Measurements from ENCODE around the gene MX2.
"Not testable (repeated sequence)": the region's sequence is repeated elsewhere in the genome, so short reads cannot be mapped to it uniquely, and the experiment has no call there.

The MX2 gene

DNA sequence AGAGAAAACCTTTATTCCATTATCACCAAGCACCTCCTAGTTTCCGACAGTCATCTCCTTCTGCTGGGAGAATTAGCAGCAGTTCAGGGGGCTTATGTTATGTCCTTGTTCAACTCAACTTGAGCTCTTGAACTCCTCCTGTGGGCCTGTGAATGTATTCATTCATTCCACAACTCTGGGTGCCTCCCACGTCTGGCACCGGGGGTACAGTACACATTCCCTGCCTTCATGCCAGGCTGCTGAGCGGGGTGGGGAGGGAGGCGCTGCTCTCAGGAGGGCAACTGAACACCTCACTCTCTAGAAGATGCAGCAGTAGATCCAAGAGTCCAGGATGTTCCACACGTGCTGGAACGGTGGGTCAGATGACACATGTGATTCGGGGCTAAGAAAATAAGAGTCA is 4.3 kb upstream of the MX2 start:
- DNase-seq (ENCODE audit: low read depth): no peak
- TF ChIP-seq POLR2A (IDR thresholded peaks at IDR 0.05; ENCODE audit: extremely low read depth, insufficient read length): no peak
- no peak overlapping the region for H3K4me3 ChIP-seq (ENCODE audit: low read depth, low read length)

DNA sequence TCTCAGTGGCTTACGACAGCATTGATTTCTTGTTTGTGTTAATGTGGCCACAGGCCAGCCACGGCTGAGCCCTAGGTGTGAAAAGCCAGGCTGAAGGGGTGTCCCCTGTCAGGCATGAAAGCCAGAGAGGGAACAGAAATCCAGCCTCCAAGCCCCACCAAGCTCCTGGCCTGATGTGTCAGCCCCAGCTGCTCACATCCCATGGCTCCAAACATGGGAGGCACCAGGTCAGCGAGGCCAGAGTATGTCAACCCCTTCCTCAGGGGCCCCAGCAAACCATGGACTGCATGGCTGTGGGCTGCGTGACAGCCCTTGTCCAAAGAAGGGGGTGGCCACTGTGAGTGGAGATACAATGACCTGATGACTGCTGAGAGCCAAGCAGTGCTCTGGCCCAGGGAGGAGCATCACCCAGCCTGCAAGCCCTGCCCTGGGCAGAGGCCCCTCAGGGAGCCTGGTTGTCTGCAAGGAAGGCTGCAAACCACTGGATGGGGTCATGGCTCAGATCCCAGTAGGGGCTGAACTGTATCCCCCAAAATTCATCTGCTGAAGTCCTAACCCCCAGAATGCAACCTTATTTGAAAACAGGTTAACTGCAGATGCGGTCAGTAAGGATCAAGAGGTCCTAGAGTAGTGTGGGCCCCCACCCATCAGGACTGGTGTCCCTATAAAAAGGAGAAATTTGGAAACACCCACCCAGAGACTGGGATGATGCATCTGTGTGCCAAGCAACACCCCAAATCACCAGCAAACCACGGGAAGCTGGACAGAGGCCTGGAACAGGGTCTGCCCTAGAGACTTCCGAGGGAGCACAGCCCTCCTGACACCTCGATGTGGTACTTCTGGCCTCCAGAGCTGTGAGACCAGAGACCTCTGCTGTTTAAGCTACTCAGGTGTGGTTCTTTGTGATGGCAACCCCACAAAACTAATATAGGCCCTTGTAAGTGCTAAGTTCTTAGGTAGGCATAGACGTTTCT is 3.3 kb upstream of the MX2 start:
- DNase-seq (ENCODE audit: low read depth): no peak
- no peak overlapping the region for H3K4me3 ChIP-seq (ENCODE audit: low read depth, low read length)
- TF ChIP-seq, protein P1, sequence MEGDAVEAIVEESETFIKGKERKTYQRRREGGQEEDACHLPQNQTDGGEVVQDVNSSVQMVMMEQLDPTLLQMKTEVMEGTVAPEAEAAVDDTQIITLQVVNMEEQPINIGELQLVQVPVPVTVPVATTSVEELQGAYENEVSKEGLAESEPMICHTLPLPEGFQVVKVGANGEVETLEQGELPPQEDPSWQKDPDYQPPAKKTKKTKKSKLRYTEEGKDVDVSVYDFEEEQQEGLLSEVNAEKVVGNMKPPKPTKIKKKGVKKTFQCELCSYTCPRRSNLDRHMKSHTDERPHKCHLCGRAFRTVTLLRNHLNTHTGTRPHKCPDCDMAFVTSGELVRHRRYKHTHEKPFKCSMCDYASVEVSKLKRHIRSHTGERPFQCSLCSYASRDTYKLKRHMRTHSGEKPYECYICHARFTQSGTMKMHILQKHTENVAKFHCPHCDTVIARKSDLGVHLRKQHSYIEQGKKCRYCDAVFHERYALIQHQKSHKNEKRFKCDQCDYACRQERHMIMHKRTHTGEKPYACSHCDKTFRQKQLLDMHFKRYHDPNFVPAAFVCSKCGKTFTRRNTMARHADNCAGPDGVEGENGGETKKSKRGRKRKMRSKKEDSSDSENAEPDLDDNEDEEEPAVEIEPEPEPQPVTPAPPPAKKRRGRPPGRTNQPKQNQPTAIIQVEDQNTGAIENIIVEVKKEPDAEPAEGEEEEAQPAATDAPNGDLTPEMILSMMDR (IDR thresholded peaks at IDR 0.05; ENCODE audit: low read depth, low read length): no peak
- TF ChIP-seq, protein P2, sequence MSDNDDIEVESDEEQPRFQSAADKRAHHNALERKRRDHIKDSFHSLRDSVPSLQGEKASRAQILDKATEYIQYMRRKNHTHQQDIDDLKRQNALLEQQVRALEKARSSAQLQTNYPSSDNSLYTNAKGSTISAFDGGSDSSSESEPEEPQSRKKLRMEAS (IDR thresholded peaks at IDR 0.05; ENCODE audit: low read depth, low read length): no peak
- no peak for TF ChIP-seq POLR2A (IDR thresholded peaks at IDR 0.05; ENCODE audit: extremely low read depth, insufficient read length)
- no peak for TF ChIP-seq MYC (IDR thresholded peaks at IDR 0.05; ENCODE audit: low read depth, low read length)

DNA sequence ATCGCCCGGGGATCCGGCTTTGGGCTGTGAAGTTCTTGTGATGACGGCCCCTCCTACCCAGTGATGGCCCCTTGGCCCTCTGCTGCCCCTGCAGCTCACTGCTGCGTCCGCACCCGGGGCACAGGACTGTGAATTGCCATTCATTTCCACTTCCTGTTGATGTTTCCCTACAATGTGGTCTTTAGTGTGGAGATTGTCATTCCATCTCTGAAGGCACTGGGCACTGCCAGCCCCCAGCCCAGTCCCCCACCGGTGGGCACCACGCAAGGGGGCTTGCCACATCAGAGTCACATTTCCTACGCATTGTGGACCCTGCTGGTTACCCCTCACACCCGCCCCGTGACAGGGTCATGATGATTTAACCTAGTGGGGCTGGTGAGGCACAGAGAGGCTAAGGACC is 2.5 kb upstream of the MX2 start:
- no peak overlapping the region for H3K4me3 ChIP-seq (ENCODE audit: low read depth, low read length)
- no peak for TF ChIP-seq MYC (IDR thresholded peaks at IDR 0.05; ENCODE audit: low read depth, low read length)
- TF ChIP-seq, protein P1 (IDR thresholded peaks at IDR 0.05; ENCODE audit: low read depth, low read length): no peak
- no peak for DNase-seq (ENCODE audit: low read depth)

DNA sequence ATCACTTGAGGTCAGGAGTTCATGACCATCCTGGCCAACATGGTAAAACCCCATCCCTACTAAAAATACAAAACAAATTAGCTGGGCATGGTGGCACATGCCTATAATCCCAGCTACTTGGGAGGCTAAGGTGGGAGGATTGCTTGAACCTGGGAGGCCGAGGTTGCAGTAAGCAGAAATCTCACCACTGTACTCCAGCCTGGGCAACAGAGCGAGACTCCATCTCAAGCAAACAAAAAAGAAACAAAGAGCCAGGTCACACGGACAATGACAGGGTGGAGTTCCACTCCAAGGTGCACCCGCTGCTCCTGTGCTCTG is 2.1 kb upstream of the MX2 start:
- not testable (repeated sequence) for DNase-seq (ENCODE audit: low read depth); H3K4me3 ChIP-seq (ENCODE audit: low read depth, low read length)

DNA sequence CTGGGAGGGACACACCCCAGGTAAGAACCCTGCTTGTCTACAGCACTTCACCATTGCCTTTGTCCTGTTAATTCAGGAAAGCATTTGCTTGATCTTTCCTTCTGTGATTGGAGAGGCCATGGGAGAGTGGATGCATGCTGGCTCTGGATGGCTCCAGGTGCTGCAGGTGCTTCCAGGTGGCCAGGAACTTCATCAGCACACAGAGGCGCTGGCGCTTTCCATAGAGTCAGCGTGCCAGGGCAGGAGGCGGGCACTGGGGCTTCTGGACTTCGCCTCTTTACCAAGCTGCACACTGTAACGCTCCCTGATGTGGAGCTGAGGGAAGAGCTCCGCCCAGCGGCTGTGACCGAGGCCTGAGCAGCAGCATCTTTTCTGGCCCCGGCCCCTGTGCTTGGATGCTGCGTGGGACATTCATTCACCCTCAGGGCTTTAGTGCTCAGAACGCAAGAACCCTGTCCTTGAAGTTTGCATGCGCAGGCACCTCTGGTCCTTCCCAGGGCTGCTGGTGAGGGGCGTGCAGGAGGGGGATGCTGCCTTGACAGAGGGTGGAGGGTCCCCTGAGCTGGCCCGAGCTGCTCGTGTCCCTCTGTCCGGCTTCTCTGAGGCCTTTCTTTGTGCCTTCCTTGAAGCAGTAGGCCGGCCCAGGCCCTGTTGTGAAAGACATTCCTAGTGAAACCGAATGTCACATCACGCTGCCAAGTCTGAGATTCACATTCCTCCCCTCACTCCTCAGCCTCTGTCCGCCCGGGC is 1.6 kb upstream of the MX2 start:
- H3K4me3 ChIP-seq (ENCODE audit: low read depth, low read length): no peak overlapping the region
- TF ChIP-seq MYC (IDR thresholded peaks at IDR 0.05; ENCODE audit: low read depth, low read length) (no peak), POLR2A (IDR thresholded peaks at IDR 0.05; ENCODE audit: extremely low read depth, insufficient read length) (no peak)
- TF ChIP-seq, protein P2 (IDR thresholded peaks at IDR 0.05; ENCODE audit: low read depth, low read length): no peak
- TF ChIP-seq, protein P1 (IDR thresholded peaks at IDR 0.05; ENCODE audit: low read depth, low read length): no peak
- no peak for DNase-seq (ENCODE audit: low read depth)

DNA sequence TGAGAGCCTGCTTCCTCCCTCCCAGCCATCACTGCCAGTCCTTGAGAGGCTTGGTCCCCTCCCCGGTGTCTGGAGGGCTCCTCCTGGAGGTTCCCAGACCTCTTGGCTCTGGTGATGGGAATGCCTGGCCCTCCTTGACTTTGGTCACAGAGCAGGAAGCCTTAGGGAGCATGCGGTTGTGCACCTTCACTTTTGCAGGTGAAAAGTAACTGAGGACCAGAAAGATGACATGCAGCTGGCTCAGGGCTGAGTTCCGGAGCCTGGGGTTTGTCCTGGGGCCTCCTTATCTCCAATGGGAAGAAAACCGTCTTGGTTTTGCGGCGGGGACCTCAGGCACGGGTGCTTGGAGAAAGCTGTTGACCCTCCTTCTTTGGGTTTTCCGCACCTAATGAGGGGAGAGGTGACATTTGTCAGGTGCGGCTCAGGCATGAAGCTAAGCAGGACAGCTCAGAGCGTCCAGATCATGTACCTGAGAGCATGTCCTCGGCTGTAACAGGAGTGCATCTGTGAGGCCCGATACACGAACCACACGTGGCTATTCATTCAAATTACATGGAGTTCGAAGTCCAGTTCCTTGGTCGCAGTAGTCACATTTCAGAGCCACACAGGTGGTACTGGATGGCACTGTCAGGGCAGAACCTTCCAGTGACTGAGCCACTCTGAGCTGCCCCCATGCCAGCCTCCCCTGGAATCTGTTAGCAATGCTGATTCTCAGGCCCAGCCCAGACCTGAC is 608 bp upstream of the MX2 start:
- TF ChIP-seq, protein P2 (IDR thresholded peaks at IDR 0.05; ENCODE audit: low read depth, low read length): no peak
- TF ChIP-seq, protein P1 (IDR thresholded peaks at IDR 0.05; ENCODE audit: low read depth, low read length): no peak
- no peak for TF ChIP-seq MYC (IDR thresholded peaks at IDR 0.05; ENCODE audit: low read depth, low read length)
- no peak overlapping the region for H3K4me3 ChIP-seq (ENCODE audit: low read depth, low read length)

More for the DNA sequence above, 608 bp upstream of the MX2 start:
- no peak for DNase-seq (ENCODE audit: low read depth)
